ENCODE data around the gene VPS37C. TPM values are rescaled to one million over a fixed set of nuclear protein-coding genes. Genes with fewer than 3 reads are reported as not detected.

VPS37C gene
- total RNA-seq, 3 donors from 2014 or later (not counting 1 experiment from before 2014, with no cell fraction given), result 6.4 to 6.9 (median 6.5) TPM

DNA sequence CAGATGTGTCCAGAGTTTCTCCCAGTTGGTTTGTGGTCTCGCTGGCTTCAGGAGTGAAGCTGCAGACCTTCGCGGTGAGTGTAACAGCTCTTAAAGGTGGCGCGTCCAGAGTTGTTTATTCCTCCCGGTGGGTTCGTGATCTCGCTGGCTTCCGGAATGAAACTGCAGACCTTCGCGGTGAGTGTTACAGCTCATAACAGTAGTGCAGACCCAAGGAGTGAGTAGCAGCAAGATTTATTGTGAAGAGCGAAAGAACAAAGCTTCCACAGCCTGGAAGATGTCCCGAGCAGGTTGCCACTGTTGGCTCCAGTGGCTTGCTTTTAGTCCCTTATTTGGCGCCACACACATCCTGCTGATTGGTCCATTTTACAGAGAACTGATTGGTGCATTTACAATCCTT, 40.2 kb upstream of the VPS37C start:
- 94% methylated on average over 14 of the region's 14 CpGs for WGBS (ENCODE audit: insufficient coverage)
- DNase-seq, result no peak
- Histone ChIP-seq H3K27me3 (ENCODE audit: control insufficient read depth, insufficient read depth, low read length) (no peaks in the 10 kb centered on the region), H3K9me3 (ENCODE audit: control insufficient read depth, insufficient read depth, low read length) (no peaks in the 10 kb centered on the region), H3K4me1 (ENCODE audit: control insufficient read depth, insufficient read depth, low read length) (peaks cover 2% of the 10 kb centered on the region), H3K36me3 (ENCODE audit: control insufficient read depth, insufficient read depth, low read length) (no peaks in the 10 kb centered on the region), H3K27ac (ENCODE audit: low read length) (no peak overlapping the region), H3K4me3 (ENCODE audit: low read length) (no peak overlapping the region)
- no peak overlapping the region for H3K4me3 Mint-ChIP-seq
- intact Hi-C loops (cut with micrococcal nuclease), result no loop called here
- H3K9me3 Mint-ChIP-seq, result no peaks in the 10 kb centered on the region
- TF ChIP-seq, protein P1, sequence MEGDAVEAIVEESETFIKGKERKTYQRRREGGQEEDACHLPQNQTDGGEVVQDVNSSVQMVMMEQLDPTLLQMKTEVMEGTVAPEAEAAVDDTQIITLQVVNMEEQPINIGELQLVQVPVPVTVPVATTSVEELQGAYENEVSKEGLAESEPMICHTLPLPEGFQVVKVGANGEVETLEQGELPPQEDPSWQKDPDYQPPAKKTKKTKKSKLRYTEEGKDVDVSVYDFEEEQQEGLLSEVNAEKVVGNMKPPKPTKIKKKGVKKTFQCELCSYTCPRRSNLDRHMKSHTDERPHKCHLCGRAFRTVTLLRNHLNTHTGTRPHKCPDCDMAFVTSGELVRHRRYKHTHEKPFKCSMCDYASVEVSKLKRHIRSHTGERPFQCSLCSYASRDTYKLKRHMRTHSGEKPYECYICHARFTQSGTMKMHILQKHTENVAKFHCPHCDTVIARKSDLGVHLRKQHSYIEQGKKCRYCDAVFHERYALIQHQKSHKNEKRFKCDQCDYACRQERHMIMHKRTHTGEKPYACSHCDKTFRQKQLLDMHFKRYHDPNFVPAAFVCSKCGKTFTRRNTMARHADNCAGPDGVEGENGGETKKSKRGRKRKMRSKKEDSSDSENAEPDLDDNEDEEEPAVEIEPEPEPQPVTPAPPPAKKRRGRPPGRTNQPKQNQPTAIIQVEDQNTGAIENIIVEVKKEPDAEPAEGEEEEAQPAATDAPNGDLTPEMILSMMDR (IDR thresholded peaks at IDR 0.05), result no peak
- H3K36me3 Mint-ChIP-seq, result no peaks in the 10 kb centered on the region
- H3K4me1 Mint-ChIP-seq, result no peaks in the 10 kb centered on the region
- peaks cover 5 to 17% of the 10 kb centered on the region in 2 donors for H3K27me3 Mint-ChIP-seq (ENCODE audit: low read depth in 2 of 2)
- no peak overlapping the region for H3K27ac Mint-ChIP-seq
- no peak for ATAC-seq

DNA sequence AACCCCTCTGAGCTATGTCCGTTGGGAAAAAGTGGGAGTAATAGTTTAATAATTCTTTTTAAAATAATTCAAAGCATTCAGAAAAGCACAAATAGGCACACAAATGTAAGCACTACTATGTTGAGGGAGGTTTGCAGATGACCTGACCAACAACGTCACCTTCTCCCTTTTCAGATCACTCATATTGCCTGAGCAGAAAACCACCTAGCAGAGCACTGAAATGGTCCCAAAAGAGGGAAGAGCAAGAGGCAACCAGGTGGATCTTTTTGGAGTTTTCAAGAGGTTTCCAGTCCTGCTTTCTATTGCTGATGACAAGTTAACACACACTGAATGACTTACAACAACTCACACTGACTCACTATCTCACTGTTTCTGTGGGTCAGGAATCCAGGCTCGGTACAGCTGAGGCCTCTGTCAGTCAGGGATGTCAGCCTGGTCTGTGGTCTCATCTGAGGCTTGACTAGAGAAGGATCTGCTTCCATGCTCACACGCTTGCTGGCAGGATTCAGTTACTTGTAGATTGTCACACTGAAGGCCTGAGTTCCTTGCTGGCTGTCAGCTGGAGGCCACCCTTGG, 37.8 kb upstream of the VPS37C start:
- no peaks in the 10 kb centered on the region for H3K4me1 Mint-ChIP-seq
- DNase-seq (no peak), ATAC-seq (no peak)
- TF ChIP-seq, protein P1 (IDR thresholded peaks at IDR 0.05), result no peak
- H3K27me3 Mint-ChIP-seq (ENCODE audit: low read depth in 2 of 2), result peaks cover 10 to 17% of the 10 kb centered on the region in 2 donors
- 83% methylated on average over 2 of the region's 4 CpGs for WGBS (ENCODE audit: insufficient coverage)
- Histone ChIP-seq H3K36me3 (ENCODE audit: control insufficient read depth, insufficient read depth, low read length) (no peaks in the 10 kb centered on the region), H3K4me1 (ENCODE audit: control insufficient read depth, insufficient read depth, low read length) (peaks cover 2% of the 10 kb centered on the region), H3K9me3 (ENCODE audit: control insufficient read depth, insufficient read depth, low read length) (no peaks in the 10 kb centered on the region), H3K27me3 (ENCODE audit: control insufficient read depth, insufficient read depth, low read length) (no peaks in the 10 kb centered on the region), H3K27ac (ENCODE audit: low read length) (no peak overlapping the region), H3K4me3 (ENCODE audit: low read length) (no peak overlapping the region)
- H3K36me3 Mint-ChIP-seq, result no peaks in the 10 kb centered on the region
- intact Hi-C loops (cut with micrococcal nuclease), result no loop called here
- no peak overlapping the region for H3K4me3 Mint-ChIP-seq
- no peak overlapping the region for H3K27ac Mint-ChIP-seq
- no peaks in the 10 kb centered on the region for H3K9me3 Mint-ChIP-seq

DNA sequence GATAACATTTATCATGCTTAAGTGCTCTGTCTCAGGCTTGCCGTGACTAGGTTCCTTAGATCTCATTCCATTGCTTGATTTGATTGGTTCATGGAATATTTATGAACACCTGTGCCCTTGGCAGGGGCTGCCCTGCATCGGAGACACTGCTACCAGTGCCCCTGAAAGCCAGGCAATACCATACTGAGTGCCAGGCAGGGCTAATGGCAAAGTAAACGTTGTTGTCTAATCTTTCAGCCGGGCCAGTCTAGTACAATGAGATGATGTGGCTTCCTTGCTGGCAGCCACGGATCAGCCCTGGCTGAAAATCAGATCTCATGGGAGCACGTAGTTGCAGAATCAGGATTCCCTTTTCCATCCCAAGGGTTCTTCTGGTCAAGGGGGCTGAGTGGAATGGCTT, 37.1 kb upstream of the VPS37C start:
- no peak overlapping the region for H3K27ac Mint-ChIP-seq
- H3K4me1 Mint-ChIP-seq, result no peaks in the 10 kb centered on the region
- no peak for ATAC-seq
- no peak overlapping the region for H3K4me3 ChIP-seq (ENCODE audit: low read length)
- intact Hi-C loops (cut with micrococcal nuclease), result no loop called here
- DNase-seq, result no peak
- no peaks in the 10 kb centered on the region for H3K9me3 Mint-ChIP-seq
- no peaks in the 10 kb centered on the region for H3K27me3 ChIP-seq (ENCODE audit: control insufficient read depth, insufficient read depth, low read length)
- H3K36me3 ChIP-seq (ENCODE audit: control insufficient read depth, insufficient read depth, low read length), result no peaks in the 10 kb centered on the region
- no peak overlapping the region for H3K27ac ChIP-seq (ENCODE audit: low read length)
- 89% methylated on average over 6 of the region's 6 CpGs for WGBS (ENCODE audit: insufficient coverage)
- no peaks in the 10 kb centered on the region for H3K36me3 Mint-ChIP-seq
- no peak overlapping the region for H3K4me3 Mint-ChIP-seq
- H3K27me3 Mint-ChIP-seq (ENCODE audit: low read depth in 2 of 2), result peaks cover 13 to 17% of the 10 kb centered on the region in 2 donors
- H3K9me3 ChIP-seq (ENCODE audit: control insufficient read depth, insufficient read depth, low read length), result no peaks in the 10 kb centered on the region
- H3K4me1 ChIP-seq (ENCODE audit: control insufficient read depth, insufficient read depth, low read length), result peaks cover 2% of the 10 kb centered on the region
- TF ChIP-seq, protein P1 (IDR thresholded peaks at IDR 0.05), result no peak

DNA sequence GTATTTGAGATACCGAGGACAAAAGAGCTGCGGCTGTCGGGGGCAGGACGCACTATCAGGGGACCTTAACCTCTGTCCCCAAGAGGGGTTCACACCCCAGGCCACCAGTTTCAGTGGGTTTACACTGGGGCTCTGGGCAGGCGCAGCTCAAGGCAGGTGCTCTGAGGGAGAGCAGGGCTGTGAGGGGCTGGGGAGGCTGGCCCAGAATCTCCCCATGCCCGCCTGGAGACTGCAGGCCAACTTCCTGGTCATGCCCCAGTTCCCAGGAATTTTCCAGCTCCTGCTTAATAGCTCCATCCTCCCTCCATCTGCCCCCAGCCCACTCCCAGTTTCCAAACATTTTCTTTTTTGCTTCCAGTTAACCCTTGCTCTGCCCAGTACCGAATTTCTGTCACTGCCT, 34.5 kb upstream of the VPS37C start:
- no peak overlapping the region for H3K27ac Mint-ChIP-seq
- H3K27me3 Mint-ChIP-seq (ENCODE audit: low read depth in 2 of 2), result peaks cover 8% of the 10 kb centered on the region in 2 donors
- TF ChIP-seq, protein P1 (IDR thresholded peaks at IDR 0.05), result no peak
- H3K9me3 Mint-ChIP-seq, result no peaks in the 10 kb centered on the region
- H3K9me3 ChIP-seq (ENCODE audit: control insufficient read depth, insufficient read depth, low read length), result no peaks in the 10 kb centered on the region
- H3K36me3 ChIP-seq (ENCODE audit: control insufficient read depth, insufficient read depth, low read length), result no peaks in the 10 kb centered on the region
- 85% methylated on average over 7 of the region's 7 CpGs for WGBS (ENCODE audit: insufficient coverage)
- H3K36me3 Mint-ChIP-seq, result no peaks in the 10 kb centered on the region
- no peak overlapping the region for H3K27ac ChIP-seq (ENCODE audit: low read length)
- no peak for DNase-seq
- no peak overlapping the region for H3K4me3 Mint-ChIP-seq
- H3K27me3 ChIP-seq (ENCODE audit: control insufficient read depth, insufficient read depth, low read length), result no peaks in the 10 kb centered on the region
- intact Hi-C loops (cut with micrococcal nuclease), result no loop called here
- H3K4me1 Mint-ChIP-seq, result no peaks in the 10 kb centered on the region
- ATAC-seq, result no peak
- no peaks in the 10 kb centered on the region for H3K4me1 ChIP-seq (ENCODE audit: control insufficient read depth, insufficient read depth, low read length)
- H3K4me3 ChIP-seq (ENCODE audit: low read length), result no peak overlapping the region
